Neural cell (in vitro differentiated cells): ENCODE results near the gene PCYT1B.

ENCODE experiments used
- CTCF ChIP-seq: fragments of 450-650 bp; IDR thresholded peaks from 2 replicates; pipeline ENCODE4 v1.5.1; 2014; ENCODE audit warnings: antibody characterized with exemption, mild to moderate bottlenecking, moderate library complexity; ENCODE audit not compliant: poor library complexity, severe bottlenecking
- EP300 ChIP-seq: fragments of 450-650 bp; conservative IDR thresholded peaks from 2 replicates; pipeline ENCODE4 v1.6.1; 2014; ENCODE audit warnings: antibody characterized with exemption, mild to moderate bottlenecking, moderate library complexity; ENCODE audit not compliant: poor library complexity, severe bottlenecking
- POLR2AphosphoS5 ChIP-seq: IDR thresholded peaks from 2 replicates; pipeline ENCODE4 v1.6.1; 2012
- RAD21 ChIP-seq: fragments of 450-650 bp; conservative IDR thresholded peaks from 2 replicates; pipeline ENCODE4 v1.6.1; 2014; ENCODE audit warnings: antibody characterized with exemption, mild to moderate bottlenecking, moderate library complexity
- TAF1 ChIP-seq: IDR thresholded peaks from 2 replicates; pipeline ENCODE4 v1.6.1; 2012; ENCODE audit warnings: low read depth

GRCh38 chrX:24575496-24575895, 71.7 kb downstream of the PCYT1B start:
- no peak for TF ChIP-seq CTCF
- no peak for TF ChIP-seq RAD21
- no peak for TF ChIP-seq EP300
- TF ChIP-seq TAF1: no peak
- no peak for TF ChIP-seq POLR2AphosphoS5
